GM18870 (cell line): Measurements from ENCODE around the gene ADAMTSL1.

ENCODE experiments used
- ATAC-seq: cut with Tn5 transposase; IDR thresholded peaks from one replicate; pipeline ENCODE4 v1.9.1; 2021; ENCODE audit warnings: moderate library complexity; ENCODE audit not compliant: unreplicated experiment

The ADAMTSL1 gene

GRCh38 chr9:18795947-18796671, 322.2 kb downstream of the ADAMTSL1 start:
- no peak for ATAC-seq

GRCh38 chr9:18796696-18797270, 322.8 kb downstream of the ADAMTSL1 start:
- no peak for ATAC-seq

GRCh38 chr9:18798106-18798505, 324.2 kb downstream of the ADAMTSL1 start:
- ATAC-seq, result no peak

GRCh38 chr9:18798508-18799290, 324.7 kb downstream of the ADAMTSL1 start:
- no peak for ATAC-seq

GRCh38 chr9:18799428-18799827, 325.5 kb downstream of the ADAMTSL1 start:
- ATAC-seq, result no peak

- no peak for ATAC-seq
Measured at GRCh38 chr9:18800579-18800978, 326.6 kb downstream of the ADAMTSL1 start.

GRCh38 chr9:18805386-18805785, 331.4 kb downstream of the ADAMTSL1 start:
- no peak for ATAC-seq

- ATAC-seq, result no peak
Measured at GRCh38 chr9:18806232-18807080, 332.5 kb downstream of the ADAMTSL1 start.

- no peak for ATAC-seq
Measured at GRCh38 chr9:18810581-18810980, 336.6 kb downstream of the ADAMTSL1 start.

- no peak for ATAC-seq
Measured at GRCh38 chr9:18811171-18811570, 337.2 kb downstream of the ADAMTSL1 start.

- ATAC-seq, result no peak
Measured at GRCh38 chr9:18819418-18819817, 345.5 kb downstream of the ADAMTSL1 start.

GRCh38 chr9:18820566-18821095, 346.7 kb downstream of the ADAMTSL1 start:
- ATAC-seq, result no peak

GRCh38 chr9:18821788-18822187, 347.8 kb downstream of the ADAMTSL1 start:
- ATAC-seq, result no peak

GRCh38 chr9:18822850-18823249, 348.9 kb downstream of the ADAMTSL1 start:
- no peak for ATAC-seq

- ATAC-seq, result no peak
Measured at GRCh38 chr9:18824095-18824666, 350.2 kb downstream of the ADAMTSL1 start.

GRCh38 chr9:18825656-18826170, 351.8 kb downstream of the ADAMTSL1 start:
- no peak for ATAC-seq

GRCh38 chr9:18826248-18826647, 352.3 kb downstream of the ADAMTSL1 start:
- no peak for ATAC-seq

- no peak for ATAC-seq
Measured at GRCh38 chr9:18829066-18829465, 355.1 kb downstream of the ADAMTSL1 start.

- ATAC-seq, result no peak
Measured at GRCh38 chr9:18829873-18830272, 355.9 kb downstream of the ADAMTSL1 start.

- peak; percentile 72 for ATAC-seq
Measured at GRCh38 chr9:18834740-18835361, 360.9 kb downstream of the ADAMTSL1 start.
